Heart left ventricle (tissue), 13 donors: ENCODE measurements around the gene PLCB4.

Experiments
- POLR2A ChIP-seq, 2 donors: fragments of 450-650 bp; IDR thresholded peaks; one replicate each; pipeline ENCODE4 v1.6.1; 2017; ENCODE audit warnings: antibody characterized with exemption in 2 of 2, mild to moderate bottlenecking in 2 of 2, moderate library complexity in 2 of 2
- TF ChIP-seq, protein P1 (sequence below), 12 donors: fragments of 200-600 bp; sonication (generic) in 4 of 12; IDR thresholded peaks; one replicate each; pipeline versions ENCODE4 v1.5.0 to v1.8.0; 2018 to 2022; ENCODE audit warnings: antibody characterized with exemption in 12 of 12, mild to moderate bottlenecking in 5 of 12
- donor health status: ischemic (EF 13 %, LVEDD 7.1; RV severe dilation, severe dysfunction).
- donor health status: DM: no; HTN: yes; CAD: no.
- donor health status: DM: no; HTN: no; CAD: no.
- donor health status: ischemic (EF 25% LVEDD 6.9; RV normal size, moderate dysfunction).
- donor health status: ischemic (EF 25% LVEDD 5.7; RV mildly dilated, moderate dysfunction).
- donor health status: ischemic (EF 35%, LVEDD 5.7; RV mildly dilated, moderate dysfunction).
- donor health status: nonischemic (EF 11% LVEDD 7.7; RV severe dilation, severe dysfunction).
- donor health status: DM: yes; HTN: yes; CAD: no.
- donor health status: PGD.
- donor health status: ischemic (EF 29% LVEDD 5.4; RV normal size, mild dysfunction).
- donor health status: nonischemic (EF 23%, LVEDD 6.1; RV moderate dilation, normal function).

DNA sequence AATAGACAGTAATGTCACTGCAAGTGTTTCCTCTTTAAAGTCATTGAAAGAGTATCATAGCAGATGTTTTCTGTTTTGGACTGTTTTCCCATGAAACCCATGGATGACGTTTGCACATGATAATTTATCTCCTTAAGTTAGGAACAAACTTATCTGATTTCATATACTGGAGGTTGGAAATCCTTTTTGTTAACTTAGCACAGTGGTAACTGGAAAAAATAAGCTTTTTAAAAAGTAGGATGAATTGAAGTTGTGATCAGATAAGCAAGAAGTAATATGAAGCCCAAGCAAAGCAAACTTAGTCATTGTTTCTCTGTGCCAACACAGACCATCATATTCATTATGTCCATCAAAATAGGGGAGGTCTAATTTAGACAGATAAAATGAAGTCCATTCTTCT lies 61.6 kb downstream of the PLCB4 start:
- TF ChIP-seq POLR2A (IDR thresholded peaks at IDR 0.05): no peak
- TF ChIP-seq, protein P1, sequence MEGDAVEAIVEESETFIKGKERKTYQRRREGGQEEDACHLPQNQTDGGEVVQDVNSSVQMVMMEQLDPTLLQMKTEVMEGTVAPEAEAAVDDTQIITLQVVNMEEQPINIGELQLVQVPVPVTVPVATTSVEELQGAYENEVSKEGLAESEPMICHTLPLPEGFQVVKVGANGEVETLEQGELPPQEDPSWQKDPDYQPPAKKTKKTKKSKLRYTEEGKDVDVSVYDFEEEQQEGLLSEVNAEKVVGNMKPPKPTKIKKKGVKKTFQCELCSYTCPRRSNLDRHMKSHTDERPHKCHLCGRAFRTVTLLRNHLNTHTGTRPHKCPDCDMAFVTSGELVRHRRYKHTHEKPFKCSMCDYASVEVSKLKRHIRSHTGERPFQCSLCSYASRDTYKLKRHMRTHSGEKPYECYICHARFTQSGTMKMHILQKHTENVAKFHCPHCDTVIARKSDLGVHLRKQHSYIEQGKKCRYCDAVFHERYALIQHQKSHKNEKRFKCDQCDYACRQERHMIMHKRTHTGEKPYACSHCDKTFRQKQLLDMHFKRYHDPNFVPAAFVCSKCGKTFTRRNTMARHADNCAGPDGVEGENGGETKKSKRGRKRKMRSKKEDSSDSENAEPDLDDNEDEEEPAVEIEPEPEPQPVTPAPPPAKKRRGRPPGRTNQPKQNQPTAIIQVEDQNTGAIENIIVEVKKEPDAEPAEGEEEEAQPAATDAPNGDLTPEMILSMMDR (IDR thresholded peaks at IDR 0.05): no peak
